ENCODE data around the gene OR51G1.
"Not testable (repeated sequence)": the region's sequence is repeated elsewhere in the genome, so short reads cannot be mapped to it uniquely, and the experiment has no call there.

The OR51G1 gene, protein sequence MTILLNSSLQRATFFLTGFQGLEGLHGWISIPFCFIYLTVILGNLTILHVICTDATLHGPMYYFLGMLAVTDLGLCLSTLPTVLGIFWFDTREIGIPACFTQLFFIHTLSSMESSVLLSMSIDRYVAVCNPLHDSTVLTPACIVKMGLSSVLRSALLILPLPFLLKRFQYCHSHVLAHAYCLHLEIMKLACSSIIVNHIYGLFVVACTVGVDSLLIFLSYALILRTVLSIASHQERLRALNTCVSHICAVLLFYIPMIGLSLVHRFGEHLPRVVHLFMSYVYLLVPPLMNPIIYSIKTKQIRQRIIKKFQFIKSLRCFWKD

DNA sequence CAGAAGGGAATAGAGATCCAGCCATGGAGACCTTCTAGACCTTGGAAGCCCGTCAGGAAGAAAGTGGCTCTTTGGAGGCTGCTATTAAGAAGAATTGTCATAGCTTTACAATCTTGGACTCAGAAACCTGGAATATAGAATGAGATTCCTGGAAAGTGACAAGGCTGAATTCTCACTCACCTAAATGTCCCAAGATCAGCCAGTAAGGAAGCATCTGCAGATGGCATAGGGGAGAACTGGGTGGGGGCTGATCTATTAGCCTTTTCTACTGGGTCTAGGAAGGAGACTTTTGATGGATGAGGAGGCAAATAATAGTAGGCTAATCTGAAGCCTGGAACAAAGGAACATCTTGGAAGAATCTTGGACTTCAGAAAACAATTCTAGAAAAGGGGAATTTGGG is at the start of gene OR51G1:
TSS of gene OR51G1 (minus strand) at position 101 of the 400 bp plus-strand sequence. CDS start at position 101, 0 bp downstream.
- no peak for DNase-seq

GRCh38 chr11:4962816-4963215 is 38.7 kb upstream of the OR51G1 start:
- DNase-seq: no peak

DNA sequence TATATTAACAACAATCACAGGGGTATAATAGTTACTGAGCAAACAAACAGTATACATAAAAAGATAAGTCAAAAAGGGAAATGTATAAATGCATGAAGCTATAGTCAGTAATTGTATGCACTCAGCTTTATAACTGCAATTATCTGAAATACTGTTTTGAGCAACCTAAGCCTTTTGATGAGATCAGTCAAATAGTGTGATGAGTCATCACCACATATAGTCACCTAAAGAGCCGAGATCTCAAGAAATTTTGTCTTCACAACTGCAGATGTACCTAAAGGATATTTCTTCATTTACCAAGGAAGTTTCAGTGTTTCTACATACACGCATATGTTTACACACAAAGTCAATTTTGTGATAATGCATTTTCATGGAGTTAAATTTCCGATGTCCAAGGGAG is 36.7 kb upstream of the OR51G1 start:
- DNase-seq: no peak

DNA sequence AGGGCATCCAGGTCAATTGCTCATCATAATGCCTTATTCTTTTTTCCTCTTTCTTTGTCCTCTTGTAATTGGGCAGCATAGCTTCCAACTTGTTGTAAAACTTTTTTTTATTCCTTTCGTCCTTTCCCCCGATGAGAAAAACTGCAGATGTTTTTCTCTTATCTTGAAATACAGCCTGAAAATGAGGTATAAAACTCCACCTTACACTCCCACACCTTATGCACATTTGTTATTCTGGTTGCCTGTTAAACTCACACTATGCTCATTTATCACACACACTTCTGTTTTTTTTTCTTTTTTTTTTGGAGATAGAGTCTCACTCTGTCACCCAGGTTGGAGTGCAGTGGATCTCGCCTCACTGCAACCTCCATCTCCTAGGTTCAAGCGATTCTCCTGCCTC is 33.3 kb upstream of the OR51G1 start:
- no peak for DNase-seq

GRCh38 chr11:4955613-4956012 is 31.5 kb upstream of the OR51G1 start, which contains the start of gene OR51A2:
Gene OR51A2 (minus strand): TSS chr11:4955713. CDS start chr11:4955713, 0 bp downstream.
- DNase-seq: not testable (repeated sequence)

DNA sequence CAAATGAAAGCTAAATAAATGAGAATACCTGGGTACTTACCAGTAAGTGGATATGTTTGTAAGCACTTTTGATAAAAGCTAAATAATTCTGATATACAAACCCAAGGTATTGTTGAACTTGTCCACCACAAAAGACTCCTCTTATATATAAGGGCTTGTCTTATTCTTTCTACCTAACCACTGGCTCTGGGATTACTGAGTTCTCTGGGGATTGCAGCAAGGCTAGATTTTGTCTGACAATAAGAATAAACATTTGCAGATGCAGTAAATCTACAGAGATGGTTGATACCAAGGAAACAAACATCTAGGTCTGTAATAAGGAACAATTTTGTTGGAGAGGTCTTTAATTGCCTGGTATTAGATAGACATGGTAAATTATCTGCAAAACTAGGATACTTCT is 23.4 kb upstream of the OR51G1 start, which contains the start of gene OR51A4:
TSS of gene OR51A4 (minus strand) at position 101 of the 400 bp plus-strand sequence. CDS start 505 bp downstream, outside the sequence.
- DNase-seq: no peak

DNA sequence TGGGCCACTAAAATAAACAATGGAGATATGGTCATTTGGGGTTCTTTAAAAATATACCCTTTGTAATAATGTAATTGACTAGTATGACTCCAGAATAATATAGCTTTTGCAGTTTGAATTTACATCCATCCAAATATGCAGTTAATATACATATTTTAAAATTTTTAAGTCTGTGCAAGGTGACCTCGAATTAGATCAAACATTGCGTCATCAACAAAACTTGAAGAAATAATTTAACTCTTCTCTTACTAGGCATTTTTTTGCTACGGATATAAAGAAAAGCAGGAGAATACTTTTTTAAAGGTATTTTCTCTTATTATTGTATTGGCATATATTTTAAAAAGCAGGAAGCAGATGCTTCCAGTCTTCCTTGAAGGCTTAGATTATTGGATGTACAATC is 12.6 kb upstream of the OR51G1 start:
- no peak for DNase-seq

DNA sequence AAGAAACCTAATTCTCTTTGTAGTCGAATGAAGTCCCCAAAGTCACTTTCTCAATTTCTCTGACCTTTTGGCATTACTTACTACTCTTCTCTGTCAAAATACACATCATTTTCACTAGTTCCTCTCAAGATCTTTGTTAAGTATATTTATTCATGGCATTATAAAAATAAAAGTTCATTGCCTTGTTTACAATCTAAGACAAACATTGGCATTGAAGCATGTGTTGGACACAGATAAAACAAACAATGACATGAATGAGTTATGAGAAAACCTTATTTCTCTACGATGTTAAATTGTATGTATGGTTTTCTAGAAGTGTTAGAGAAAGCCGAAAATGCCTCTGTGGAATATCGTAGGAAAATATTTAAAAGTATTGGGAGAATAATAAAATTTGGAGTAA is 8.6 kb upstream of the OR51G1 start:
- DNase-seq: no peak

DNA sequence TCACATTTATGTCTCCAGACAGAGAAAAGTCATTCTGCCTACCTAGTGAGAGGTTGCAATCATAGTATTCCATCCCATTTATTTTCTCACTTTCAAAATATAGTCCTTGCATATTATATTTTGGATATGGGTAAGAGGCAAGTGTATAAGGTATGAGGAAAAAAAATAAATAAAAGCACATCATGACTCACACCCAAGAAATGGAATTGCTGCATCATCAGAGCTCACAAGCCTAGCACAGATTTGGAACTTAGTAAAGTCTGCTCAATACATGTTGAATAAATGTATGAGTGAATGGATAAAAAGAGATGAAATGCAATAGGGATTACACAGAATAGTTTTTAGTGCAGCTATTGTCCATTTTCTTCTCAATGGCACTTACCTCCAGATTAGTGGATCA is 2.5 kb upstream of the OR51G1 start:
- no peak for DNase-seq

- no peak for DNase-seq
Observed at GRCh38 chr11:4922304-4922703, 1.8 kb downstream of the OR51G1 start.

DNA sequence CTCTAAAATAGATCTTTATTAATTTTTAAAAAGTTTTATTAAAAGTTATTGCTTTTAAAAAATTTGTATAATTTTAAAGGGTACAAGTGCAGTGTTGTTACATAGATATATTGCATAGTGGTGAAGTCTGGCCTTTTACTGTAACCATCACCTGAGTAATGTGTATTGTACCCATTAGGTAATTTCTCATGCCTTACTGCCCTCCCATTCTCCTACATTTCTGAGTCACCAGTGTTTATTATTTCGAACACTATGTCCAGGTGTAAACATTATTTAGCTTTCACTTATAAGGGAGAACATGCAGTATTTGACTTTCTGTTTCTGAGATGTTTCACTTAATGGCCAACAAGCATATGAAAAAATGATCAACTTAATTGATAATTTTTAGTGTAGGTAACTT is 2.3 kb downstream of the OR51G1 start:
- DNase-seq: no peak

- no peak for DNase-seq
Observed at GRCh38 chr11:4919250-4919649, 4.9 kb downstream of the OR51G1 start, which contains the start of gene OR51G2. Gene OR51G2 (minus strand): TSS chr11:4919350. CDS start chr11:4915663, 3,687 bp downstream.

GRCh38 chr11:4916581-4916980 is 7.6 kb downstream of the OR51G1 start:
- no peak for DNase-seq

DNA sequence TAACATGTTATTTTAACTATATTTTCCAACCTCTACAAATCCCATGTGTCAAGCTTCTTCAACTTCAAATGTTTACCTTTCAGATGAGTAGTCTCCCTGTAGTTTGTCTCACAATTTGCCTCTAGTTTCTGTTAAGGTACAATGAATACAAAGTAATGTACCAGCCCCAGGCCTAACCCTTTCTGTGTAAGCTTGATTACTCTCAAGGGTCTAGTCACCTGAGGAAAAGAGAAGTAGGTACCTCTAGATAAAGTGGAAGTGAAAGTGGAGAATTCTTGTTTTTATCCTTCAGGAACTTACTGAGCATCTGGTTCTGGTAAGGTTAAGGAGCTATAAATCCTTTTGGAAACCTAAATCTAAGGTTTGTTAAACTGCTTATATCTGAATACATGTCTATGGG is 20.7 kb downstream of the OR51G1 start, which contains the start of gene OR51A7:
TSS of gene OR51A7 (plus strand) at position 300 of the 400 bp plus-strand sequence. CDS start 3,587 bp downstream, outside the sequence.
- no peak for DNase-seq

GRCh38 chr11:4891996-4892640 is 32.0 kb downstream of the OR51G1 start:
- no peak for DNase-seq

DNA sequence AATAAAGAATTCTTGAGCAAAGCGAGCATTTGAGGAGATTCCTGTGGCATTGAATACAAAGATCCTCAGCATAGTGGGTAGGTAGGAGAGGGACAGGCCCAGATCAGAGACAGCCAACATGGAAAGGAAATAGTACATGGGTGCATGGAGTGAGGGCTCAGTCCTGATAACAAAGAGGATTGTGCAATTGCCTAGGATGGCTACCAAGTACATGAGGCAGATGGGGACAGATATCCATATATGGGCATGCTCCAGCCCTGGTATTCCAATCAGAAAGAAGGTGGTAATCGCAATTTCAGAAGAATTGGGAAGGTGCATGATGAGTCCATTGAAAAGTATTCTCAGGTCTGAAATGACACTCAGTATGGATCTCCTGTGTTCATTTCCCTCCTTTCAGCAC is 33.9 kb downstream of the OR51G1 start:
- DNase-seq: no peak

DNA sequence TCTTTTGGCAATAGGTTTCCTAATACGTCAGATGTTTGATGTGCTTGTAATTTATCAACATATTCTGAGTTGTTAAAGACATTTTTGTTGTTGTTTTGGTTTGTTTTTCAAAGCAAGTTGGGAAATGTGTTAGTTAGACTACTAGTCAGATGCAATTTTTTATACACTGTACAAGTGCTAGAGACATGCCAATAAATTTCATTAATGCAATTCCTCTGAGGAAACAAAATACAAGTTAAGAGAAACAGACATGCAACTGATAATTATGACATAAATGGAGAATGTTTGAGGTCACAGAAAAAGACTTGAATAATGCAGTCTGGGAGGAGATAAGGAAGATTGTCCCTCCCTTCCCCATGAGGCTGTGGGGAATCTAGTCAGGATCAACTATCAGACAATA is 36.5 kb downstream of the OR51G1 start:
- DNase-seq: no peak

DNA sequence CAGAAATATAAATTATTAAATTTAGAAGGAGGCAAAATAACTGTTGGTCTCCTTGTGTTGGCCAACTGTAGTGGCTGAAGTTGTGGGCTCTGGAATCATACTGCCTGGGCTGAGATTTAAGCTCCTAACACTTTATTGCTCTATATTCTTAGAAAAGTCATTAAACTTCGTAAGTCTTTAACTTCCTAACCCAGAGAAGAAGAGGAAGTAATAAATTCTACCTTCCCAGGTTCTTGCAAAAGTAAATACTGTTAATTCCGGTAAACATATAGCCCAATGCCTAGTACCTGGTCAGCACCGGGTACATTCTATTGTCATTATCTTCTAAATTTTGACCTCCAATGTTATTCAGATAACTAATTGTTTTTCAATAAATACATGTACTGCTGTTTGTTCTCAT is 38.0 kb downstream of the OR51G1 start:
- no peak for DNase-seq

DNA sequence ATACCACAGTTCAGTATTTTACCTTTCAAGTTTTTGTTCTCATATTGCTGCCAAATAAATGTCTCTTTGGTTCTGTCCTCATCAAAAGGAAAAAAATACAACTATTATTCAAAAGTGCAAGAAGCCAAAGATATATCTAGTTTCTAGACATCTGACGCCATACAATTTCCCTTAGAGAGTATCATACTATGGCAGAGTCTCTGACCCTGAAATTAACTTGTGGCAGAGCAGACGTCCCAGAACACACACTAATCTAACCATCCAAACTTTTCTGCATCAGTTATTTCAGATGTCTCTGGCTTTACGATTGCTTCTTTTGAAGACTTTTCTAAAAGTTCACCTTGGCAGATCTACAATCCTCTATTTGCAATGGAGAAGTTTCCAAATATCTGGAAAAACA is 39.8 kb downstream of the OR51G1 start:
- DNase-seq: no peak

- DNase-seq: no peak
Observed at GRCh38 chr11:4882543-4882942, 41.6 kb downstream of the OR51G1 start.

DNA sequence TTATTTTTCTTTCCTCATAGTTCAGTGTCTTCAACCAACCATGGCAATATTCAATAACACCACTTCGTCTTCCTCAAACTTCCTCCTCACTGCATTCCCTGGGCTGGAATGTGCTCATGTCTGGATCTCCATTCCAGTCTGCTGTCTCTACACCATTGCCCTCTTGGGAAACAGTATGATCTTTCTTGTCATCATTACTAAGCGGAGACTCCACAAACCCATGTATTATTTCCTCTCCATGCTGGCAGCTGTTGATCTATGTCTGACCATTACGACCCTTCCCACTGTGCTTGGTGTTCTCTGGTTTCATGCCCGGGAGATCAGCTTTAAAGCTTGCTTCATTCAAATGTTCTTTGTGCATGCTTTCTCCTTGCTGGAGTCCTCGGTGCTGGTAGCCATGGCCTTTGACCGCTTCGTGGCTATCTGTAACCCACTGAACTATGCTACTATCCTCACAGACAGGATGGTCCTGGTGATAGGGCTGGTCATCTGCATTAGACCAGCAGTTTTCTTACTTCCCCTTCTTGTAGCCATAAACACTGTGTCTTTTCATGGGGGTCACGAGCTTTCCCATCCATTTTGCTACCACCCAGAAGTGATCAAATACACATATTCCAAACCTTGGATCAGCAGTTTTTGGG is 42.2 kb downstream of the OR51G1 start, which contains the start of gene OR51T1:
TSS of gene OR51T1 (plus strand) at position 41 of the 641 bp plus-strand sequence. CDS start at position 41, 0 bp downstream.
- no peak for DNase-seq

DNA sequence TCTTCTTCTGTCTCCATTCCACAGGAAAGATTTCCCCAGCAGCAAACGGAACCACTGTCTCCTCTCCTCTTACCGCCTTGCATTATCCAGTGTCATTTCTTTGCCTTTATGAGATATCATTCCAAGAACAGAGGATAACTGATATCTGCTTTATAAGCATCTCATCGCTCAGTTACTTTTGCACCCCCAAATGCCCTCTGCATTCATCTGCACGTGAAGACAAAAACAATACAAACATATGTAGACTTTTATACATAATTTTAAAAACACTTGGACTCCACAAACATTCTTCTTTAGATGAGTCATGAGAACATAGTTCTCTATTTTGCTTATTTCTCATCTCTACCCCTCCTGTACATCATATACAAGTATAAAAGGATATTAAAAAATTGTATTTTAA is 43.0 kb downstream of the OR51G1 start:
- no peak for DNase-seq
